K562 (cell line): Measurements from ENCODE around the gene MMAB. TPM values are rescaled to one million over a fixed set of nuclear protein-coding genes. Genes with fewer than 3 reads are reported as not detected.

Experiments
- CCAR2 ChIP-seq: fragments of 200-400 bp; formaldehyde crosslinking; IDR thresholded peaks from 2 replicates; pipeline ENCODE4 v1.6.1; 2017; ENCODE audit warnings: mild to moderate bottlenecking, low read depth, low read length
- GATAD2B ChIP-seq: fragments of 450-650 bp; IDR thresholded peaks from 2 replicates; pipeline ENCODE4 v1.6.1; 2017; ENCODE audit warnings: mild to moderate bottlenecking, borderline replicate concordance
- GTF2F1 ChIP-seq: IDR thresholded peaks from 2 replicates; pipeline ENCODE4 v1.6.1; 2011; ENCODE audit warnings: low read depth, low read length, improper control_type of control experiment
- HDAC8 ChIP-seq: fragments of 450-650 bp; IDR thresholded peaks from 2 replicates; pipeline ENCODE4 v1.6.1; 2016; ENCODE audit warnings: mild to moderate bottlenecking, missing genetic modification characterization, moderate library complexity, missing compliant biosample characterization
- KHSRP ChIP-seq: fragments of 450-650 bp; IDR thresholded peaks from 2 replicates; pipeline ENCODE4 v1.6.1; 2017
- KLF10 ChIP-seq: fragments of 250-450 bp; sonication (Bioruptor Pico); IDR thresholded peaks from 2 replicates; pipeline ENCODE4 v1.6.1; 2021; ENCODE audit warnings: matching md5 sums
- MXI1 ChIP-seq: IDR thresholded peaks from 2 replicates; pipeline ENCODE4 v1.6.1; 2011; ENCODE audit warnings: low read depth, mild to moderate bottlenecking, improper control_type of control experiment, low read length
- NELFE ChIP-seq: IDR thresholded peaks from 2 replicates; pipeline ENCODE4 v1.6.1; 2011; ENCODE audit warnings: mild to moderate bottlenecking; ENCODE audit not compliant: insufficient read depth, insufficient read length
- NR2F6 ChIP-seq: fragments of 450-650 bp; formaldehyde crosslinking; IDR thresholded peaks from 2 replicates; pipeline ENCODE4 v1.4.0; 2020; ENCODE audit warnings: mild to moderate bottlenecking
- RFX1 ChIP-seq: fragments of 450-650 bp; IDR thresholded peaks from 2 replicates; pipeline ENCODE4 v1.6.1; 2016; ENCODE audit warnings: mild to moderate bottlenecking, moderate library complexity
- SMAD1 ChIP-seq: fragments of 150-350 bp; IDR thresholded peaks from 2 replicates; pipeline ENCODE4 v1.6.1; 2014; ENCODE audit warnings: low read length, low read depth; ENCODE audit not compliant: partially characterized antibody
- TOE1 ChIP-seq, 2 experiments: fragments of 450-650 bp in 1 of 2; sonication (generic) in 1 of 2; formaldehyde crosslinking in 1 of 2; IDR thresholded peaks; 2 replicates each; pipeline versions ENCODE4 v1.7.1 to v1.8.0; 2016 to 2022; ENCODE audit warnings: borderline replicate concordance in 2 of 2, mild to moderate bottlenecking in 2 of 2, antibody characterized with exemption in 1 of 2, inconsistent platforms in 1 of 2, low read depth in 1 of 2, missing genetic modification reagents in 1 of 2, moderate library complexity in 1 of 2
- ZNF121 ChIP-seq: sonication (generic); formaldehyde crosslinking; conservative IDR thresholded peaks from 2 replicates; pipeline ENCODE4 v1.8.0; 2022; ENCODE audit warnings: missing genetic modification reagents
- ZNF589 ChIP-seq: fragments of 200-800 bp; sonication (Bioruptor generic); IDR thresholded peaks from 2 replicates; pipeline ENCODE4 v1.6.1; 2016; ENCODE audit warnings: low read depth, missing genetic modification characterization, missing compliant biosample characterization
- ZNF707 ChIP-seq: fragments of 250-450 bp; sonication (Bioruptor Pico); conservative IDR thresholded peaks from 2 replicates; pipeline ENCODE4 v1.8.0; 2022; ENCODE audit warnings: inconsistent platforms, mild to moderate bottlenecking, moderate library complexity
- polyA plus RNA-seq, 8 experiments: library from polyadenylated mRNA; depleted of rRNA in 4 of 8; stranded (reverse) in 5 of 8; unstranded in 3 of 8; fragments of >200 nt; fragmentation: Nextera tagmentation in 2 of 8; fragmentation: Illumina TruSeq in 1 of 8; extraction: Ambion mirVana in 2 of 8; extraction: Trizol in 1 of 8; gene quantifications; 2 replicates each; pipeline versions ENCODE4 v1.2.1 to v1.2.3, GENCODE V29; 2011 to 2014; ENCODE audit warnings: inconsistent platforms in 1 of 8, missing spikeins in 1 of 8
- total RNA-seq, 7 experiments: library from RNA; depleted of rRNA in 6 of 7; stranded (reverse); fragments of >200 nt in 6 of 7; fragmentation: Illumina TruSeq in 2 of 7; extraction: Trizol in 2 of 7; gene quantifications; 2 replicates each; pipeline versions ENCODE4 v1.2.1 to v1.2.3, GENCODE V29; 2011 to 2021; ENCODE audit warnings: low replicate concordance in 1 of 7
- TF ChIP-seq, protein P1 (sequence below): fragments of 250-450 bp; sonication (Bioruptor Pico); IDR thresholded peaks from 2 replicates; pipeline ENCODE4 v1.5.1; 2021; ENCODE audit warnings: mild to moderate bottlenecking
- TF ChIP-seq, protein P2 (sequence below): fragments of 450-650 bp; IDR thresholded peaks from 2 replicates; pipeline ENCODE4 v1.7.1; 2018; ENCODE audit warnings: mild to moderate bottlenecking, low read depth; ENCODE audit not compliant: partially characterized antibody
- TF ChIP-seq, protein P3 (sequence below): IDR thresholded peaks from 2 replicates; pipeline ENCODE4 v1.6.1; 2011; ENCODE audit warnings: borderline replicate concordance, low read depth, mild to moderate bottlenecking, moderate library complexity, low read length; ENCODE audit not compliant: insufficient read depth, poor library complexity, severe bottlenecking
- TF ChIP-seq, protein P4 (sequence below): fragments of 450-650 bp; IDR thresholded peaks from 2 replicates; pipeline ENCODE4 v1.6.1; 2016; ENCODE audit warnings: antibody characterized with exemption

MMAB gene
- total and polyA plus RNA-seq, 9 of the 15 experiments (the other 6 are each of a cell fraction or from before 2014, with no cell fraction given) = 9.5 to 76.1 (median 46.2) TPM

DNA sequence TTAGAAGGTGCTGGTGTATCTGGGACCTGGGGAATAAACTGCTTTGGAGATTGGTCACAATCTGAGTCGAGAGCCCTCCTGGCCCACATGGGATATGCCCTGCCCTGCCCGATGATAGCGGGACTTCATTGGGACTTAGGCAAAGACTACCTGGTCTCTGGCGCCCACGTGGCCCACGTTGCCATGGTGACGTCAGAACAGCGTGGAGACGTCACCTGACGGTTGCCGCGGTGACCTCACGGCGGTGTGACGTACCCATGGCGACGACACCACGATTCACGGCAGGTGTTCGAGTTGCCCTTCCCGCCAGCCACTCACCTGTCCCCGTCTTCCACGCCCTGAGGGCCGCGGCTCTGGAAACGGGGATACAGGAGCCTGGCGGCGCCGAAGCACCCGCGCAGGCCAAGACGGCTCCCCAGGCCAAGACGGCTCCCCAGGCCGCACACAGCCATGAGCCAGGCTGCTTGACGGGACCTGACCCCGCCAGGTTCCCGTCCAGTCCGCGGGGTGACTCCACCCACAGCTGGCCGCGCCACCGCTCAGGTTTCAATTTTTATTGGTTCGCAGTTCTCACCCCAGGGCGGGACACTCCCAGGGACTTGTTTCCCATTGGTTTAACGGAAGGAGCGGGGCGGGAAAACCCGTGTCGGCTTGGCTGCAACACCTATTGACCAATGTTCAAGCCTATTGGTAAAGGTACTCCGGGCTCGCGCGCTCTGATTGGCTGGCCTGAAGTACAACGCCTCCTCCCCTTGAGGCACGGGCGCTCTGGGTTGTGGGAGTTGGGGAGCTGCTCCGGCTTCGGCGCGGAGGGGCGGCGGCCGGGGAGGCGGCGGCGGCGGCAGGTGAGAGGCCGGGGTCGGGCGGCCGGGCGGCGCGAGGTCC, at the start of gene MMAB, which contains the start of gene MVK (continued):
- TF ChIP-seq, protein P1, sequence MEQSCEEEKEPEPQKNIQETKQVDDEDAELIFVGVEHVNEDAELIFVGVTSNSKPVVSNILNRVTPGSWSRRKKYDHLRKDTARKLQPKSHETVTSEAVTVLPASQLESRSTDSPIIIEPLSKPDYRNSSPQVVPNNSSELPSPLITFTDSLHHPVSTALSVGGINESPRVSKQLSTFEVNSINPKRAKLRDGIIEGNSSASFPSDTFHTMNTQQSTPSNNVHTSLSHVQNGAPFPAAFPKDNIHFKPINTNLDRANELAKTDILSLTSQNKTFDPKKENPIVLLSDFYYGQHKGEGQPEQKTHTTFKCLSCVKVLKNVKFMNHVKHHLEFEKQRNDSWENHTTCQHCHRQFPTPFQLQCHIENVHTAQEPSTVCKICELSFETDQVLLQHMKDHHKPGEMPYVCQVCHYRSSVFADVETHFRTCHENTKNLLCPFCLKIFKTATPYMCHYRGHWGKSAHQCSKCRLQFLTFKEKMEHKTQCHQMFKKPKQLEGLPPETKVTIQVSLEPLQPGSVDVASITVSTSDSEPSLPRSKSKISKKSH (CRISPR knock-in tag) = no peak
- TF ChIP-seq, protein P2, sequence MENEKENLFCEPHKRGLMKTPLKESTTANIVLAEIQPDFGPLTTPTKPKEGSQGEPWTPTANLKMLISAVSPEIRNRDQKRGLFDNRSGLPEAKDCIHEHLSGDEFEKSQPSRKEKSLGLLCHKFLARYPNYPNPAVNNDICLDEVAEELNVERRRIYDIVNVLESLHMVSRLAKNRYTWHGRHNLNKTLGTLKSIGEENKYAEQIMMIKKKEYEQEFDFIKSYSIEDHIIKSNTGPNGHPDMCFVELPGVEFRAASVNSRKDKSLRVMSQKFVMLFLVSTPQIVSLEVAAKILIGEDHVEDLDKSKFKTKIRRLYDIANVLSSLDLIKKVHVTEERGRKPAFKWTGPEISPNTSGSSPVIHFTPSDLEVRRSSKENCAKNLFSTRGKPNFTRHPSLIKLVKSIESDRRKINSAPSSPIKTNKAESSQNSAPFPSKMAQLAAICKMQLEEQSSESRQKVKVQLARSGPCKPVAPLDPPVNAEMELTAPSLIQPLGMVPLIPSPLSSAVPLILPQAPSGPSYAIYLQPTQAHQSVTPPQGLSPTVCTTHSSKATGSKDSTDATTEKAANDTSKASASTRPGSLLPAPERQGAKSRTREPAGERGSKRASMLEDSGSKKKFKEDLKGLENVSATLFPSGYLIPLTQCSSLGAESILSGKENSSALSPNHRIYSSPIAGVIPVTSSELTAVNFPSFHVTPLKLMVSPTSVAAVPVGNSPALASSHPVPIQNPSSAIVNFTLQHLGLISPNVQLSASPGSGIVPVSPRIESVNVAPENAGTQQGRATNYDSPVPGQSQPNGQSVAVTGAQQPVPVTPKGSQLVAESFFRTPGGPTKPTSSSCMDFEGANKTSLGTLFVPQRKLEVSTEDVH = peak; percentile 95
- TF ChIP-seq ZNF707 (no peak), TOE1 (IDR thresholded peaks at IDR 0.05; ENCODE audit: borderline replicate concordance) (peak; percentile 90), TOE1 (CRISPR knock-in tag; IDR thresholded peaks at IDR 0.05; ENCODE audit: borderline replicate concordance, low read depth) (no peak; the same call in 1 of the 2 replicates), MXI1 (peak; percentile 86; the same call in 1 of the 2 replicates), KHSRP (peak; percentile 99), CCAR2 (no peak), SMAD1 (no peak), GTF2F1 (0 out of 2 replicates have a peak, but pooled peaks have one; percentile 68), GATAD2B (no peak), HDAC8 (tag) (peak; percentile 80), NELFE (no peak), RFX1 (peak; percentile 98), NR2F6 (CRISPR knock-in tag) (no peak), ZNF589 (CRISPR knock-in tag) (peak; percentile 48; the same call in 1 of the 2 replicates), KLF10 (CRISPR knock-in tag) (no peak), ZNF121 (CRISPR knock-in tag) (no peak)
- TF ChIP-seq, protein P3, sequence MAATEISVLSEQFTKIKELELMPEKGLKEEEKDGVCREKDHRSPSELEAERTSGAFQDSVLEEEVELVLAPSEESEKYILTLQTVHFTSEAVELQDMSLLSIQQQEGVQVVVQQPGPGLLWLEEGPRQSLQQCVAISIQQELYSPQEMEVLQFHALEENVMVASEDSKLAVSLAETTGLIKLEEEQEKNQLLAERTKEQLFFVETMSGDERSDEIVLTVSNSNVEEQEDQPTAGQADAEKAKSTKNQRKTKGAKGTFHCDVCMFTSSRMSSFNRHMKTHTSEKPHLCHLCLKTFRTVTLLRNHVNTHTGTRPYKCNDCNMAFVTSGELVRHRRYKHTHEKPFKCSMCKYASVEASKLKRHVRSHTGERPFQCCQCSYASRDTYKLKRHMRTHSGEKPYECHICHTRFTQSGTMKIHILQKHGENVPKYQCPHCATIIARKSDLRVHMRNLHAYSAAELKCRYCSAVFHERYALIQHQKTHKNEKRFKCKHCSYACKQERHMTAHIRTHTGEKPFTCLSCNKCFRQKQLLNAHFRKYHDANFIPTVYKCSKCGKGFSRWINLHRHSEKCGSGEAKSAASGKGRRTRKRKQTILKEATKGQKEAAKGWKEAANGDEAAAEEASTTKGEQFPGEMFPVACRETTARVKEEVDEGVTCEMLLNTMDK = no peak
- TF ChIP-seq, protein P4, sequence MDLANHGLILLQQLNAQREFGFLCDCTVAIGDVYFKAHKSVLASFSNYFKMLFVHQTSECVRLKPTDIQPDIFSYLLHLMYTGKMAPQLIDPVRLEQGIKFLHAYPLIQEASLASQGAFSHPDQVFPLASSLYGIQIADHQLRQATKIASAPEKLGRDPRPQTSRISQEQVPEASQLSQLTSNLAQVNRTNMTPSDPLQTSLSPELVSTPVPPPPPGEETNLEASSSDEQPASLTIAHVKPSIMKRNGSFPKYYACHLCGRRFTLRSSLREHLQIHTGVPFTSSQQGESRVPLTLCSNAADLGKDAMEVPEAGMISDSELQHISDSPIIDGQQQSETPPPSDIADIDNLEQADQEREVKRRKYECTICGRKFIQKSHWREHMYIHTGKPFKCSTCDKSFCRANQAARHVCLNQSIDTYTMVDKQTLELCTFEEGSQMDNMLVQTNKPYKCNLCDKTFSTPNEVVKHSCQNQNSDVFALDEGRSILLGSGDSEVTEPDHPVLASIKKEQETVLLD = peak; percentile 92
